Esophagus squamous epithelium (tissue), 4 donors: Measurements from ENCODE around the gene TULP4.

Experiments used
- POLR2A ChIP-seq, 4 donors: fragments of 450-650 bp; IDR thresholded peaks; one replicate each; pipeline ENCODE4 v1.6.1; 2017; ENCODE audit warnings: antibody characterized with exemption in 4 of 4, mild to moderate bottlenecking in 4 of 4, moderate library complexity in 3 of 4
- TF ChIP-seq, protein P1 (sequence below), 6 experiments: fragments of 450-650 bp in 4 of 6; fragments of 200-600 bp in 2 of 6; sonication (generic) in 2 of 6; IDR thresholded peaks; one replicate each; pipeline ENCODE4 v1.5.1; 2016 to 2019; ENCODE audit warnings: antibody characterized with exemption in 6 of 6, mild to moderate bottlenecking in 4 of 6, moderate library complexity in 4 of 6

DNA sequence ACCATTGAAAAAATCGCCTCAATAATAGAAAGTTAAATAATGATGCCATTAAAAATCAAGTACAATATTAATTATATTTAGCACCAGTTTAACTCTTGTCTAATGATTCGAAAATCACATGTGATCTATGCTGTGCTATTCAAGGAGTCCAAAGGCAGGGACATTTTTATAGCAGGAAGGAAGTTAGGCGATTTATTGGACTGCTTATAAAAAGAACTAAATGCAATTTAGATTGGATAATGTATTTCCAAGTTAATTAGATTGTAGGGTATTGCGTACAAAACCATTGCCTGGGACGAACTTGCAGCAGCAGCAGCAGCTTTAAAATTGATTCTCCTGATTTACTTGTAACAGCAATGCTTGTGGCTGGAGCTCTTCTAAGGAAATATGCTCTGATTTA is 160.2 kb downstream of the TULP4 start:
- no peak for TF ChIP-seq POLR2A (IDR thresholded peaks at IDR 0.05)
- TF ChIP-seq, protein P1, sequence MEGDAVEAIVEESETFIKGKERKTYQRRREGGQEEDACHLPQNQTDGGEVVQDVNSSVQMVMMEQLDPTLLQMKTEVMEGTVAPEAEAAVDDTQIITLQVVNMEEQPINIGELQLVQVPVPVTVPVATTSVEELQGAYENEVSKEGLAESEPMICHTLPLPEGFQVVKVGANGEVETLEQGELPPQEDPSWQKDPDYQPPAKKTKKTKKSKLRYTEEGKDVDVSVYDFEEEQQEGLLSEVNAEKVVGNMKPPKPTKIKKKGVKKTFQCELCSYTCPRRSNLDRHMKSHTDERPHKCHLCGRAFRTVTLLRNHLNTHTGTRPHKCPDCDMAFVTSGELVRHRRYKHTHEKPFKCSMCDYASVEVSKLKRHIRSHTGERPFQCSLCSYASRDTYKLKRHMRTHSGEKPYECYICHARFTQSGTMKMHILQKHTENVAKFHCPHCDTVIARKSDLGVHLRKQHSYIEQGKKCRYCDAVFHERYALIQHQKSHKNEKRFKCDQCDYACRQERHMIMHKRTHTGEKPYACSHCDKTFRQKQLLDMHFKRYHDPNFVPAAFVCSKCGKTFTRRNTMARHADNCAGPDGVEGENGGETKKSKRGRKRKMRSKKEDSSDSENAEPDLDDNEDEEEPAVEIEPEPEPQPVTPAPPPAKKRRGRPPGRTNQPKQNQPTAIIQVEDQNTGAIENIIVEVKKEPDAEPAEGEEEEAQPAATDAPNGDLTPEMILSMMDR (IDR thresholded peaks at IDR 0.05) = no peak
